Cardiac ventricle fibroblast (primary cell): Measurements from ENCODE around the gene DCAF4. TPM values are rescaled to one million over a fixed set of nuclear protein-coding genes. Genes with fewer than 3 reads are reported as not detected.

Experiments
- total RNA-seq: library from RNA; depleted of rRNA; stranded (reverse); fragments of >200 nt; gene quantifications from 2 replicates; pipeline ENCODE4 v1.2.3, GENCODE V29; 2015

Gene DCAF4, protein sequence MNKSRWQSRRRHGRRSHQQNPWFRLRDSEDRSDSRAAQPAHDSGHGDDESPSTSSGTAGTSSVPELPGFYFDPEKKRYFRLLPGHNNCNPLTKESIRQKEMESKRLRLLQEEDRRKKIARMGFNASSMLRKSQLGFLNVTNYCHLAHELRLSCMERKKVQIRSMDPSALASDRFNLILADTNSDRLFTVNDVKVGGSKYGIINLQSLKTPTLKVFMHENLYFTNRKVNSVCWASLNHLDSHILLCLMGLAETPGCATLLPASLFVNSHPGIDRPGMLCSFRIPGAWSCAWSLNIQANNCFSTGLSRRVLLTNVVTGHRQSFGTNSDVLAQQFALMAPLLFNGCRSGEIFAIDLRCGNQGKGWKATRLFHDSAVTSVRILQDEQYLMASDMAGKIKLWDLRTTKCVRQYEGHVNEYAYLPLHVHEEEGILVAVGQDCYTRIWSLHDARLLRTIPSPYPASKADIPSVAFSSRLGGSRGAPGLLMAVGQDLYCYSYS
- 18.0 and 34.2 TPM in 2 replicates for total RNA-seq

DNA sequence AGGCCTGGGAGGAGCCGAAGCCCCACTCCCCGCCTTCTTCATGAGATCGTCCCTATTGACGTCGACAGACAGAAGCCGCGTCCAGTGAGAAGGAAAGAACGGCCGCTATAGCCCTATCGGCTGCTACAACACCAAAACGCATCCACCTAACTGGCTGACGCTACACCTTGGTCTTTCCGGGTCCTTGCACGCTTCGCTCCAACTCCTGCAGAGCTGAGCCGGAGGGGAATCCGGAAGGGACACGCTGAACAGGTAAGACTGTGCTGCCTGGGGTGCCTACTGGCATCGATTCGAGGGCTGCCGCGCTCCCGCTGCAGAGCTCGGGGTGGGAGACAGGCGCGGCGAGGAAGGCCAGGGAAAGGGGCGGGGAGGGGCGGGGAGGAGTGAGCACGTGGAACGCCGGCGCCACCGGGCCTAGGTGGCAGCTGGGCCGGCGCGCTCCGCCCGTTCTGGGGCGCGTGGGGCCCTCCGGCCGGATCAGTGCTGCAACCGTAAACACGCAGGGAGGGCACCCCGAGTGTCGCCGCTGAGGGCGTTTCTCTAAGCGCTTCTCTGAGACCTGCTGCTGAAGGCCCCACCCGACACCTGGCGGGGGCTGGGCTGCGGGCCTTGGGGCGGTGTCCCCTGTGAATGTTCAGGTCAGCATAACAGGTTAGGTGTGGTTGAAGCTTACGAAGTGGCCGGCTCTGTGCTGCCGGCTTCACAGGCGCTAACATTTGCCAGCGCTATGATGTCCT, at the start of gene DCAF4:
Gene DCAF4, plus strand, starts transcription at position 173 of the 737 bp plus-strand sequence. CDS start 11,515 bp downstream, outside the sequence.

GRCh38 chr14:72893636-72894322, 32.5 kb upstream of the DCAF4 start, which contains the start of gene DPF3:
TSS of gene DPF3 (minus strand) at chr14:72894101. CDS start at chr14:72894088, 13 bp downstream.

Other genes starting within 250 kb of the DCAF4 start
- 0.19 and 0.29 TPM in 2 replicates for gene DPF3, start 32.4 kb upstream of the DCAF4 start, total RNA-seq
- gene ZFYVE1, start 100.6 kb downstream of the DCAF4 start, total RNA-seq = 19.3 and 20.4 TPM in 2 replicates
- 16.7 and 16.9 TPM in 2 replicates for gene RBM25, start 132.1 kb downstream of the DCAF4 start, total RNA-seq
- gene PSEN1, start 210.0 kb downstream of the DCAF4 start, total RNA-seq = 24.0 and 31.4 TPM in 2 replicates